Activated CD8-positive, alpha-beta memory T cell treated with anti-CD3 and anti-CD28 coated beads for 36 hours (primary cell): ENCODE data around the gene CYP2S1. TPM values are rescaled to one million over a fixed set of nuclear protein-coding genes. Genes with fewer than 3 reads are reported as not detected.

ENCODE experiments used
- CTCF ChIA-PET: fragments of 350-600 bp; sonication (Branson Sonifier 250); formaldehyde crosslinking; loops from one replicate; lab custom pipeline; 2021; ENCODE audit warnings: antibody characterized with exemption; lab: Charles Lee
- POLR2A ChIA-PET: fragments of 350-600 bp; sonication (Branson Sonifier 250); formaldehyde crosslinking; loops from one replicate; lab custom pipeline; 2021; ENCODE audit warnings: antibody characterized with exemption; lab: Charles Lee
- total RNA-seq, 2 experiments: library from RNA; stranded (reverse); gene quantifications; one replicate each; pipeline ENCODE4 v1.2.3, GENCODE V29; 2021

Gene CYP2S1
- total RNA-seq, 2 experiments from 2014 or later = not detected

GRCh38 chr19:41189425-41190065 is 3.5 kb upstream of the CYP2S1 start:
- ChIA-PET CTCF (interaction anchor here (0.6 kb wide), 2 partner anchors 448 to 601 kb away, joined by 3 read pairs; no protein-coding TSS in a partner anchor), POLR2A (no interaction called here)

- ChIA-PET CTCF (interaction anchor here (1.0 kb wide), 1 partner anchor 11 kb away, joined by 7 read pairs; no protein-coding TSS in a partner anchor), POLR2A (no interaction called here)
Observed at GRCh38 chr19:41193430-41194156, 574 bp downstream of the CYP2S1 start.

GRCh38 chr19:41194157-41194552 is 1.1 kb downstream of the CYP2S1 start:
- CTCF ChIA-PET = no interaction called here

GRCh38 chr19:41195675-41196497 is 2.9 kb downstream of the CYP2S1 start:
- CTCF ChIA-PET = no interaction called here

More at GRCh38 chr19:41194157-41194552, 1.1 kb downstream of the CYP2S1 start:
- POLR2A ChIA-PET = no interaction called here

GRCh38 chr19:41198559-41198958 is 5.5 kb downstream of the CYP2S1 start:
- ChIA-PET CTCF (no interaction called here), POLR2A (no interaction called here)

More at GRCh38 chr19:41195675-41196497, 2.9 kb downstream of the CYP2S1 start:
- POLR2A ChIA-PET = no interaction called here

- ChIA-PET CTCF (interaction anchor here (0.7 to 5.0 kb wide), 8 partner anchors 12 to 145 kb away, joined by 3 to 67 read pairs (median 4); partner anchors contain the start of genes CCDC97 and HNRNPUL1), POLR2A (interaction anchor here (1.7 kb wide), 1 partner anchor 59 kb away, joined by 16 read pairs; no protein-coding TSS in a partner anchor)
Observed at GRCh38 chr19:41203371-41203770, 10.4 kb downstream of the CYP2S1 start.

GRCh38 chr19:41204338-41204737 is 11.3 kb downstream of the CYP2S1 start:
- POLR2A ChIA-PET = interaction anchor here (0.7 to 1.7 kb wide), 5 partner anchors 58 to 162 kb away, joined by 6 to 19 read pairs (median 16); no protein-coding TSS in a partner anchor

GRCh38 chr19:41205995-41206394 is 13.0 kb downstream of the CYP2S1 start:
- ChIA-PET POLR2A (no interaction called here), CTCF (interaction anchor here (5.0 kb wide), 1 partner anchor 55 kb away, joined by 67 read pairs; the partner anchor contains the start of gene HNRNPUL1)

More at GRCh38 chr19:41204338-41204737, 11.3 kb downstream of the CYP2S1 start:
- CTCF ChIA-PET = interaction anchor here (0.6 to 5.0 kb wide), 27 partner anchors 11 to 1075 kb away, joined by 3 to 67 read pairs (median 4); partner anchors contain the start of genes CYP2S1 and HNRNPUL1

- CTCF ChIA-PET = interaction anchor here (5.0 kb wide), 1 partner anchor 55 kb away, joined by 67 read pairs; the partner anchor contains the start of gene HNRNPUL1
- POLR2A ChIA-PET = no interaction called here
Observed at GRCh38 chr19:41206456-41206855, 13.4 kb downstream of the CYP2S1 start.

- CTCF ChIA-PET = interaction anchor here (1.0 kb wide), 1 partner anchor 55 kb away, joined by 7 read pairs; no protein-coding TSS in a partner anchor
- POLR2A ChIA-PET = no interaction called here
Observed at GRCh38 chr19:41206926-41207750, 14.1 kb downstream of the CYP2S1 start.

GRCh38 chr19:41214161-41214560 is 21.1 kb downstream of the CYP2S1 start:
- CTCF ChIA-PET = interaction anchor here (1.3 kb wide), 1 partner anchor 10 kb away, joined by 3 read pairs; no protein-coding TSS in a partner anchor

GRCh38 chr19:41217741-41218140 is 24.7 kb downstream of the CYP2S1 start:
- ChIA-PET POLR2A (interaction anchor here (0.6 kb wide), 1 partner anchor 131 kb away, joined by 6 read pairs; no protein-coding TSS in a partner anchor), CTCF (no interaction called here)

More at GRCh38 chr19:41214161-41214560, 21.1 kb downstream of the CYP2S1 start:
- POLR2A ChIA-PET = no interaction called here

GRCh38 chr19:41218249-41218614 is 25.2 kb downstream of the CYP2S1 start:
- ChIA-PET POLR2A (no interaction called here), CTCF (interaction anchor here (0.6 kb wide), 1 partner anchor 85 kb away, joined by 3 read pairs; no protein-coding TSS in a partner anchor)

- POLR2A ChIA-PET = no interaction called here
- CTCF ChIA-PET = interaction anchor here (0.6 to 1.7 kb wide), 2 partner anchors 14 to 84 kb away, joined by 3 to 4 read pairs; no protein-coding TSS in a partner anchor
Observed at GRCh38 chr19:41218615-41219507, 25.8 kb downstream of the CYP2S1 start, which contains the start of gene AXL. Gene AXL (plus strand): TSS chr19:41219223. CDS start chr19:41219393, 170 bp downstream.

- POLR2A ChIA-PET = no interaction called here
- CTCF ChIA-PET = interaction anchor here (1.1 to 1.7 kb wide), 2 partner anchors 15 to 17 kb away, joined by 4 read pairs; no protein-coding TSS in a partner anchor
Observed at GRCh38 chr19:41219924-41220567, 27.0 kb downstream of the CYP2S1 start.

GRCh38 chr19:41220811-41221210 is 27.8 kb downstream of the CYP2S1 start:
- POLR2A ChIA-PET = no interaction called here

More at GRCh38 chr19:41220811-41221210, 27.8 kb downstream of the CYP2S1 start:
- CTCF ChIA-PET = interaction anchor here (0.6 to 1.7 kb wide), 3 partner anchors 16 to 1126 kb away, joined by 4 read pairs; no protein-coding TSS in a partner anchor
